GM19328 (cell line): ENCODE measurements around the gene LSAMP.
"Not testable (repeated sequence)": the region's sequence is repeated elsewhere in the genome, so short reads cannot be mapped to it uniquely, and the experiment has no call there.

Source experiments
- ATAC-seq: cut with Tn5 transposase; IDR thresholded peaks from one replicate; pipeline ENCODE4 v1.9.1; 2021; ENCODE audit warnings: mild to moderate bottlenecking, moderate library complexity; ENCODE audit not compliant: unreplicated experiment

Gene LSAMP

DNA sequence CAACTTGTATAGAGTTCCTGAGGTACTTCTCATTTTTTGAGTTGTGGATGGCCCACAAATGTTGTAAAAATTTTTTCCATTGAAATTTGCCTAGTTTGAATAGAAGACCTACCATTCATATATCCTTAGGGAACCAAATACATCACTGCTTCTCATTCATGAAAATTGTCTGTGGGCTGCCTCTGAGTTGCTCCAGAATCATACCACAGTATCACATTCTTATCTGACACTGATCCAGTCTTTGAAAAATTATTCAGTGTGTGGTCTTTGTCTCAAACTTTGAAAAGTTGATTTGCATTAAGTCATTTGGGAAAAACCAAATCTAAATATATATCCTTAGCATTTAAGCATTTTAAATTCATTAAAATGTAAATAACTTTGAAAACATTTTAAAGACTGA is 321.1 kb downstream of the LSAMP start:
- no peak for ATAC-seq

DNA sequence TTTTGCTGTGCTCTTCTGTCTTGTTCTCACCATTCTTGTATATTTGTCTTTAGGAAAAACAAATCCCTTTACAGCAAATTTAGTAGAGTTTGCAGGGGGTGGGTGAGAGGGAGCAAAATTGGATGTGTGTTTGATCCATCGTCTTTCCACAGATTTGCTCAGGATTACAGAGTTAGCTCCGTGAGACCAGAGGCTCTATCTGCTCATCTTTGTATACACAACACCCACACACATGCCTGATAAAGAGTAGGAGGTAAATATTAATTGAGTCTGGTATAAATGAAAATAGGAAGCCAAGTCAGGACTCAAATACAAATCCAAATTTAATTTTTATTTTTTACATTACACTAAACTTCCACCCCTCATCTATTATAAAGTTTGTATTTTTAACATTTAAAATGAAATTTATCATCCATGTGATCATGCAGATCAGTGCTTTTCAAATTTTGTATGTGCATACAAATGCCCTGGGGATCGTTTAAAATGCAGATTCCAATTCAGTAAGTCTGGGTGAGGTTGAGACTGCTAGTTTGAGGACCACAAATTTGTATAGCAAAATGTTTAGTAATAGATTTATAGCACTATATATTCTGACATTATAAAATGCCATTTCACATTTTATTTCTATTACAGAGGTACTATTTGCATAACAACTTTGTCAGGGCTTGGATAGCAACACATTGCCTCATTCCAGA is 326.7 kb downstream of the LSAMP start:
- ATAC-seq = no peak

DNA sequence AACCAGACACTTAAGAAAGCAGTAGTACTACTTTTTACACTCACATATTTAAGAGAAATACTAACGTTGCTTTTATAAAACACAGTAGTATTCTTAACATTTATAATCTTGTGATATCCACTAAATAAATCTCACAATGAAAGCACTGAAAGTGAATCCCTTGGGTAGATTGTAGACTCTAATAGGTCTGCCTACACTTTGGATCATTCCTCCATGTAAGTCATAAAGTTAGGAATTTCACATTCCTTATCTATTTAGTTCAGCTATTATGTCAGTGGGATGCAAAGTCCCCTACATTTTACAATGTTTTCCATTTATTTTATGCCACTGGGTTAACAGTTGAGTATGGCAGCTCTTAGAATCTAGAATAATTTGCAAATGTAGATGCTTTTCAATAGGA is 330.7 kb downstream of the LSAMP start:
- no peak for ATAC-seq

DNA sequence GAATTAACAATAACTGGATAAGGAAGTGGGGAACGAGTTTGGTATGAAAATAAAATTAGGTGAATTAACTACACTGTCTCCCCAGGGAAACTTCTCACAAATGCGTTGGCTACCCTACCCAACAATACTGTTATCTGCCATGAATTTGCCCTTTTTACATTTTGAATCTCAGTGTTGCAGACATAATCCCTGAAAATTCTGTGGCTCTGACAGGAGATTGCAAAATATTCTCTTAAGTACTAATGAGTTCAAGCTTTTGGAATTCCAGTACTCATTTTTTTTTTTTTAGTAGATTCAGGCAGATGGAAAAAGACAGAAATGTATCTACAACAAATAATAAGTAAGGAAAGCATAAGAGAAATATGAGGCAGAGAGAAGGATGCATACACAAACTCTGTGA is 332.6 kb downstream of the LSAMP start:
- ATAC-seq = no peak

DNA sequence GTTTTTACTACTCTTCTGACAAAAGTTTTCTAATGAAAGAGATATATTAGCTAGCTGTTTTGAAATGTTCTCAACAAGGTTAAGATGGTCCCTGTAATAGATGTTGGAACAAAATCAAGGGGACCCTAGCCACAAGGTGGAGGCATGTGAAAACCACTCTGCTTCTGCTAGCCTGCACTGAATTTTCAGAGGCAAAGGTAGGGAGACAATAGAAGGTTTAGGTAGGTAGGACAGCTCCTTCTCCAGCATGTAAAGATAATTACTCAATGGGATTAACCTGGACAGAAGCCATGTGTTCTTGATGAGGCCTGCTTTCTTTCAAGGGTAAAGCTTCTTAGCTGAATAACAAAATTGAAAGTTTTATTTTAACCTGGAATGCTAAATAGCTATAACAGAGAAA is 333.5 kb downstream of the LSAMP start:
- no peak for ATAC-seq

DNA sequence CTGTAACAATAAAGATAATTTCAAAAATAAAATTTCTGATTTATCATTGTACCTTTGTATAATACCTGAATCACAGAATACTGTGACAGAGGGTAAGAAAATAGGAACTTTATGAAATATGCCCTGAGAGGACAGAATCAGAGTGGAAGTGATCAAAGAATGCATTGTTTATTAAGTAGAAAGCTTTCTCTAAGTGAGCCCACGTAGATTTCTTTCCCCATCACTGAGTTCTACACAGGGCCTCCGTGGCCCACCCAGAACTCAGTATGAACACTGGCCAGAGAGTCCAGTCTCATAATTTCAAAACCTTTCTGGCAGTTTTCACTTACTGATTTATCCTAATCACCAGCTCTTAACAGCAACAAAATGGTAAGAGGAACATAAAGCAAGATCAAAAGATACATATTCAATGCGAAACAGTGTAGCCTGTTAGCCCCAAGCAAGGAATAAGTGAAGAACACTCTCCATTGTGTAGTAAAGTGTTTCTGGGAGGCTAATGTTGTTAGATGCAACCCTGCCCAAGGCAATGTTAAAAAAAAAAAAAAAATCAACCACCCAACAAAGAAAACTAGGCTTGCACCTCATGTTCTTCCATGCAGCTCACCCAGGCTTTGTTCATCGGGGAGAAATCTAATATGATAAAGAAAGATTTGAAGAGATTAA is 341.3 kb downstream of the LSAMP start:
- no peak for ATAC-seq

DNA sequence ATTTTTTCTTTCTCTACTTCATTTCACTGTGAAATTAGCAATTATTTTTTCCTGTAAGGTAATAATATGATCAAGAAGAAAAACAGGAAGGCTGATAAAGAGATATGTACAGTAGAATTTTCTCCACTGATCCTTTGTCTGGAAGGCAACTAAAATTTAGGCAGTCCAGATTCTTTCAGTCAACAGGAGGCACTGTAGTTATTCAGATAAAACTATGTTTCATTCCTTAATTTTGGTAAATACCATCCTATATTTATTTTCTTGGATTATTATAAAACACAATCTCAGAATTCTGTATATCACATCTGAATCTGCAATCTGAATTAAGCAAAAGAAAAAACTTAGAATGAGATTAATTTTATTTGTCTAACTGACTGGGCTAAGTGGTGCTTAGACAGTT is 343.2 kb downstream of the LSAMP start:
- ATAC-seq = no peak

DNA sequence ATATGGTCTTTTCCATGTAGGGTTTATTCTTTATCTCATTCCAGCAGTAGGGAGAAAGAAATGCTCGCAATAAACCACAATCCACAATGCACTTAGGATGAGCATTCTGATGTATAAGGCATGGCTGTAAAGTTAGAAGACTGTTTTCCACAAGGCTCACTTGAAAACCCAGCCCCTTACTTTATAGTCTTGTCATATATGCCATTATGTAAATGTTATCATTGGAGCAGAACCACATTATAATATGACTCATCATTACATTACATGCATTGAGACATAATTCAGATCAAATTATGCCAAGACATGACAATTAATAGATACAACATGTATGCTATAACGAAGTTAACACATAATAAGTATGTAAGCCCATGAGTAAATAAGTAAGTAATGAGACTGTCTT is 348.1 kb downstream of the LSAMP start:
- ATAC-seq = no peak

DNA sequence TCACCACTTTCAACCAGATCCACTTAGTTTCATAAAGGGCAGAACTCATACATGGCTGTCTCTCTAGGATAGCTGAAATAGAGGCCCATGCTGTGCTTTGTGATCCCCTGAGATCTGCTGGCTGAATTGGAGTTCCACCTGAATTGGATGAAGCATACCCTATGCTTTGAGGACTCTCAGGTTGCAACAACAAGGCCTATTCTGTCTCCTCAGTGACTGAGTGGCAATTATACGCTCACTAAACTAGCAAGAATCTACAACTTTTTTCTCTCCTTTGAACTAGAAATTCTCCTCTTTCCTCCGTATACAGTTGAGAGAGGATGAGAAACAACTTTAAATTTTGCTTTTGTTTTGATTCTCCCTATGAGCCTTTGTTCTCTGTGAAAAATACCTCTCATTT is 348.7 kb downstream of the LSAMP start:
- ATAC-seq = no peak

DNA sequence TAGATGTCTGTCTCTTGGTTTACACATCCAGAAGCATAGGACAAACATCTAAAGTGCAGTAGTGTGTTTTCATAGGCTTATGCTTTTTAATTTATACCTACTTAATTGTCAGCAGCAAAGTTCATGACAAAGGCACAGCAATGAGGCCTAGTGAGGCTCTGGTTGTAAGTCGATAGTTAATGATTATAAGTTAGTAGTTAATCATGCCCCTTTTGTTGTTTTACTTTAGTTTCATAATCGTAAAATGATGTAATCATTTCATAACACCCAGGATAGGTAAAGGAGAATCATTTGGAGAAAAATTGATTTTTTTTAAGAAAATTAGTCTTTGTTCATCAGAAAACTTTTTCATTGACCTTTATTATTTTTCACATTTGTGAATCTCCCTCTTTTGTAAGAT is 351.9 kb downstream of the LSAMP start:
- ATAC-seq = no peak

DNA sequence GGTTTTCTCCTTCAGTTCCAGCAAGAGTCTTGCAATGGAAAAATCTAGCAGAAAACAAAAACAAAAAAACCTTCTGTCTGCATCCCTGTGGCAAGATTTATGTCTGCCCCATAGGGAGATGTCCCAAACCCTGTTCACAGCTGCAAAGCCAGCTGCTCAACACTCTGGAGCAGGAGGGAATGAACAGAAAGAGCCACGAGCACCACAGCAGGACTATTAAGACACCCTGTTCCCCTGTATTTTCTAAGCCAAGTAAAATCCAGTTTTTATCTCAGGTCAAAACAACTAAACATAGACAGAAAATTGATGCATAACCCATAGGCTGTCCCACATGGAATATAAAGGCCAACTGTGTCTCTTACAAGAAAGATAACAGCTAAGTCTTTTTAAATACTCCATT is 357.9 kb downstream of the LSAMP start:
- ATAC-seq = no peak

DNA sequence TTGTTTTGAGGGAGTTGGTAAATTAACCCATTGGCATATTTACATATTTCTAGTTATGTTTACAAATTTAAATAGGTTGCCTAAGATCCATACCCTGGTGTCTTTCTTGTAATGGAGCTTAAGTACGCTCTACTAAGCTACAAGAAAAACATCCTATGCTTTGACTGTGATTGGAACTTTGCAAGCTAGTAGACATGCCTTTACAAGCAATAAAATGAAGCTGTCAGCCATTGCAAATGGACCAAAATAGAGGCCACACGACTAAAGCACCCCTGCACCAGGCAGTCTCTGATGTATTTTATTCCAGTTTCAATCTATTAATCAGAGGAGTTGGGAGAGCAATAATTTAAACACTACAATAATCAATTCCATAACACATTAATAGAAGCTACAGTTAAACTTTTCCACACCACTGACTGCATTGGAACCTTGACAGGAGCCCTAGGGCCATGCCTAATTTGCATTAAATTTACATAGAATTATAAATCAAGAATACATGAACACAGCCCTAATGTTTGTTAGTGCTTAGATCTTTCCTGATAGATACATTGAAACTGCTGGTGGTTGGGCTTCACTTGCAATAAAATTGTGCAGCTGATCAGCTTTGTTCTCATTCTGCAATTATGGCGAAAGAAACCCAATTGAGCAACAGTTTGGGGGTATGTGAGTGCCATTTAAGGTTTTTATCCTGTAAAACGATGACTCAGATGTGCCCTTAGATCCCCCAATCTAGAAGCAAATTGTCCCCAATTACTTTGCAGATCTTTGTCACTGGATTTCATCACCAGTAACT is 360.1 kb downstream of the LSAMP start:
- ATAC-seq = no peak

DNA sequence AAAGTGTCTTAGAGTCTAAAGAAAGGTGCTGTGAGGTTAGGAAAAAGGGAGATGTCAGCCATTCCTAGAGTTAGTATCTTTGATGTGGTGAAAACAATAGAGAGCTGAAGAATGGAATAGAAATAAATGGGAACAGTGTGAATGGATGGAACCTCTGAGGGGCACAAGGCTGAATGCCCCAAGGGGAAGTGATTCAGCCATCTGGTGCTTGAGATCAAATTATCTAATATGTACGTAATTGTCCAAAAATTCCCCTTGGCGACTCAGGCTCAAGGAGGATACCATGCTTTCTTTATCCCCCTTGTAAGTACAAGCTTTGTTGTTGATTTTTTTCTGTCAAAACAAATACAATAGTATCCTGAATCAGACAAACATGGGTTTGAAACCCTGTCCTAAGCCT is 361.6 kb downstream of the LSAMP start:
- no peak for ATAC-seq

DNA sequence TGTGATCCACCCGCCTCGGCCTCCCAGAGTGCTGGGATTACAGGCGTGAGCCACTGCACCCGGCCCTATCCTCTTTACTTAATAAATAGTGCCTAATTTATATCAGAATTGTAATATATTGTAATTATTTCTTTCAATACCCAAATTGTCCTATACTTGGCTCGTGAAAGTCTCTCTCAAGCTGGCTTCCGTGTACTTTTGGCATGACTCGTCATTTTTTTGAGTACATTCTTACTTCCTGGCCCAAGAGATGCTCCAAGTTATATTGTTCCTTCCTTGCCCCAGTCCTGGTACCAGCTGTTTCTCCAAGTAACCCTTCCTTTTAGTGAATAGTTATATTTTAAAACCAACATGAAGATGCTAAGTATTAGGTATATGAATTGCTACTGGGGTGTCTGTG is 366.7 kb downstream of the LSAMP start:
- ATAC-seq = no peak

DNA sequence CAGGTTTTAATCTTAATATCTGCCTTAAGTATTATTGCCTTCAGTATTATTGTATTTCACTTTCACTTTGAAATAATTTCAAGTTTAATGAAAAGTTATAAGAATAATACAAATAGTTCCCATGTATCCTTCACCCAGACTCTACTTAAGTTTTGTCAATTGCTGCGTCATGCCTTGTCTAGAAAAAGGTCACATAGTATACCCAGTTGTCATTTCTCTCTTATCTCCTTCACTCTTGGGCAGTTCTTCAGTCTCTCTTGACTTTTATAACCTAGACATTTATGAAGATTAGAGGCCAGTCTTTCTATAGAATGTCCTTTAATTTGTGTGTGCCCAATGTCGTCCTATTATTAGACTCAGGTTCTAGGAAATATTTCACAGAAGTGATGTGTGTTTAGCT is 367.7 kb downstream of the LSAMP start:
- no peak for ATAC-seq

DNA sequence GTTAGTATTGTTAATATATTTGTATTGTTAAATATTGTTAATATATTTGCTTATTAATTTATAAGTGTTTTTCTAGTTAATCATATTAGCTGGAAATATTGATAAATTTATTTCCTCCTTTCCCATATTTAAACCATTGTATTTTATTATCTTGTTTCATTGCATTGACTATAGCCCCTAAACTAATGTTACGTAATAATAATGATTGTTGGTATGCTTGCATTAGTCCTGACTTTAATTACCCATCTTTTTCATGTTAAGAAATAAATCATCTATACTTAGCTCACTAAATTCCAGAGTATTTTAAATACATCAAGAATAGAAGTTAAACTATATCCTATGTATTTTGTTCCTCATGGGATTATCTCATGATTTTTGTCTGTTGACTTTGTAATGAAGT is 368.2 kb downstream of the LSAMP start:
- no peak for ATAC-seq

DNA sequence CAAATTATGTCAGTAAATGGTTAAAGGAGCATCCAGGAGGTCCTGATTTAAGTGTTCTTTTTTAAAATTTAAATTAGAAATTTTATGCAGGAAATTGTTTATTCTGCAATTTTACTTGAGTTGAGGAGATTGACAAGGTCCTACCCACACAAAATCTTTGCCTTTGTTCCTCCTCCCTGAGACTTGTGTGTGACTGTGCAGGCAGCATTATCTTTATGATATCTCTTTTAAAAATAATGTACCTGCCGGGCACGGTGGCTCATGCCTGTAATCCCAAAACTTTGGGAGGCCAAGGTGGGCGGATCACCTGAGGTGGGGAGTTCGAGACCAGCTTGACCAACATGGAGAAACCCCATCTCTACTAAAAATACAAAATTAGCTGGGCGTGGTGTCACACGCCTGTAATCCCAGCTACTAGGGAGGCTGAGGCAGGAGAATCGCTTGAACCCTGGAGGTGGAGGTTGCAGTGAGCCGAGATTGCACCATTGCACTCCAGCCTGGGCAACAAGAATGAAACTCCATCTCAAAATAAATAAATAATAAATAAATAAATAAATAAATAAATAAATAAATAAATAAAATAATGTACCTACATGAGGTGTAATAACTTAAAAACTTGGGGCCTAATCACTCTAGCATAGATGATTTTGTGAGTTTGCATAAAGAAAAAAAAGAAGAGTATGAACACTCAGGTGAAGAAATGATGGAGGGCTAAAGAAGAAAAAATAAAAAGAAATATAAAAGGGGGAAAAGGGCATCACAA is 374.6 kb downstream of the LSAMP start:
- not testable (repeated sequence) for ATAC-seq

DNA sequence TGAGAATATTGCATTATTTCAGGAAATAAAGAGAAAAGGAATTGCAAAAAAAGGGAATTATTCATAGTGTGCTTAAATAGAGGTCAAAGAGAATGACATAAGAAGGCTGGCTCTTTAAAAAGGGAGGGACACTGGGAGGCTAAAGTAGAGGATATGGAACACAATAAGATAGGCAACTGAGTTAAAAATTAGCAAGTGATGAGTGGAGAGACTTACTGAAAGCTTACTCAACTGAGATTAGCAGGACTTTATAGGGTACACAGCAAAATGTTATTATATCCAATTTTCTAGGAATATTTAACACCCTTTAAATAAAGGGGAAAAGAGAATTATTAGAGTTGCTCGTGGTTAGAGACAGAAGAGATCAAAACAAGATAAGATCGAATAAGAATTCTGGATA is 375.2 kb downstream of the LSAMP start:
- ATAC-seq = no peak

DNA sequence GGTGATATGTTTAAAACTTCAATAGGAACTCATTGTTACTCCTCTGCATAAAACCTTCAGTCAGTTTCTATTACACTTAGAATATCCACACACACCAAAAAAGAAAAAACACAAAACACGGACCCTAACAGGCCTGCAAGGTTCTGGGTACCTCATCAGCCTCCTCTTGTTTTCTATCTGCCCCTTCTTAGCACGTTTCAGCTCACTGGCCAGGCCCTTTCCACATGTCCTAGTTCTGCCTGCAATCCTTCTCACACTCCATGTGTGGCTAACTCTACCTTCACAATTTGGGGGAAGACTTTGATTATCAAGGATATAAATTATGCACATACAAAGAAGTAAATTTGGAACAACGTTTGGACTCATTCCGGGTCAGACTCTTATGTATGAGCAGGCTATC is 376.3 kb downstream of the LSAMP start:
- no peak for ATAC-seq

DNA sequence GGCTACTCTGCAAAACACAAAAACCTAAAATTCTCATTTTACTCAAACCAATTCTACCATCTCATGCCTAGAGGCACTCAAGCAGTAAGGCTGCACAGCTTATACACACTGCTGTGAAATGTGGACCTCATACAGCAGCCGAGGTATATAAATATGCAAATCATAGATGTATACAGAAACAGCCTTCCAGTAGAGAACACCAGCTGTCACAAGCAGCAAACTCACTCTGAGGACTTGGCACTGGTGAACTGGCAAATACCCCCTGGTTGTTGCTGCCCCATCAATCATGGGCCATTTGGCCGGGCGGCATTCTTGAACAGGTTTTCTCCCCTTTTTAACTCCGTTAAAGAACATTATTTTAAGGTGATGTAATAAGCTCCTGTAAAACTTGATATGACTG is 378.0 kb downstream of the LSAMP start:
- ATAC-seq = peak; percentile 99

DNA sequence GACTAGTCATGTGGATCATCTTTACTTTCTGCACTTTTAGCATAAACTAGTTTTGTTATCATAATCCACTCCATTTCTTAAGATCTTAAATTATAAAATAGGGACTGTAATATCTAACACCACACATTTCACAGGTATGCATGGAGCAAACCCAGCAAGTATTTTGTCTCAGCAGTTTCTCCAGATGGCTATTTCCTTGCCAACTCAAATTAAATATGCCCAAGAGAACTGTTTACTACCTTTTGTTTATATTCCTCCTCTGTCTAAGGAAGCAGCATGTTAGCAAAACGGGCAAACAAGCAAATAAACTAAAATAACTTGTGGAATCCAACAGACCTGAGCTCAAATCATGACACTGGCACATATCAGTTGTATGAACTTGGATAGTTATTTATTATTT is 379.8 kb downstream of the LSAMP start:
- no peak for ATAC-seq
